ENCODE measurements around the gene ABCC6. TPM values are rescaled to one million over a fixed set of nuclear protein-coding genes. Genes with fewer than 3 reads are reported as not detected.
"Not testable (repeated sequence)": the region's sequence is repeated elsewhere in the genome, so short reads cannot be mapped to it uniquely, and the experiment has no call there.

Gene ABCC6
- total RNA-seq, 2 donors from 2014 or later: 0.41 to 1.5 TPM

DNA sequence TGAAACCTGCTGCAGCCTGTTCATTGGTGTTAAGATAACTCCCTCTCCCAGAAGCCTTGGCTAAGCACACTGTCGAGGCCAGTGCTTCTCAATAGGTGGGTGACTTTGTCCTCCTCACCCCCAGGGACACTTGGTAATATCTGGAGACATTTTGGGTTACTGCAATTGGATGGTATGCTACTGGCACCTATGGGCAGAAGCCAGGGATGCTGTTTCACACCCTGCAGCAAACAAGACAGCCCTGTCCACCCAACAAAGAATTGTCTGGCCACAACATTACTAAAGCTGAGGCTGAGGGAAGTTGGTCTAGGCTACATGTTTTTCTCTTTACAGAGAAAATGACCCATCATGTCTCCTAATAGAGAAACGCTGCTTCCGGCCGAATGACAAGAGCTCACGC is 4.9 kb downstream of the ABCC6 start:
- not testable (repeated sequence) for H3K36me3 ChIP-seq; H3K27me3 ChIP-seq (replicated peaks; ENCODE audit: insufficient read depth); H3K4me3 ChIP-seq; H3K9me3 ChIP-seq; H3K4me1 ChIP-seq (ENCODE audit: control insufficient read depth in 1 of 2, low read depth in 2 of 2); DNase-seq (ENCODE audit: low spot score); ATAC-seq (ENCODE audit: insufficient number of reproducible peaks, low FRiP score, low read depth); H3K27ac ChIP-seq

GRCh38 chr16:16213863-16214293 is 9.4 kb downstream of the ABCC6 start:
- H3K4me3 ChIP-seq; H3K27me3 ChIP-seq (replicated peaks; ENCODE audit: insufficient read depth); H3K9me3 ChIP-seq; H3K36me3 ChIP-seq; DNase-seq (ENCODE audit: low spot score); H3K4me1 ChIP-seq (ENCODE audit: control insufficient read depth in 1 of 2, low read depth in 2 of 2): not testable (repeated sequence)
- peak overlapping the region in 1 of 2 donors; percentile 35 for H3K27ac ChIP-seq
- ATAC-seq (ENCODE audit: insufficient number of reproducible peaks, low FRiP score, low read depth): peak; percentile 56

DNA sequence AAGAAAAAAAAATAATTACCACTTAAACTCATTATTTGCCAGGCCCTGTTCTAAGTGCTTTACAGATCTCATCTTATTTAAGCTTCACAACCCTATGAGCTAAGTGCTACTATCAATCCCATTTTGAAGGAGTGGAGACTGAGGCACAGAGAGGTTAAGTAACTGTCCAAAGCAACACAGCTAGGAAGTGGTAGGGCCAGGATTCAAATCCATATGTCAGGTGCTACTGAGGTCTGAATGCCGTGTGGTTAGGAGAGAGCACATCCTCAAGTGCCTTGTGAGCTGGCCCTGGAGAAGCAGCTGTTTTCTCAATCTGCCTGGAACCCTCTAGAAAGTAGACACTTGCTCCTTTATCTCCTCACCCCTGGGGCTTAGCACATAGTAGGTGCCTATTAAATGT is 11.9 kb downstream of the ABCC6 start:
- DNase-seq (ENCODE audit: low spot score); H3K27ac ChIP-seq; H3K4me3 ChIP-seq; ATAC-seq (ENCODE audit: insufficient number of reproducible peaks, low FRiP score, low read depth); H3K4me1 ChIP-seq (ENCODE audit: control insufficient read depth in 1 of 2, low read depth in 2 of 2); H3K9me3 ChIP-seq; H3K27me3 ChIP-seq (replicated peaks; ENCODE audit: insufficient read depth); H3K36me3 ChIP-seq: not testable (repeated sequence)

GRCh38 chr16:16208461-16208860 is 14.8 kb downstream of the ABCC6 start:
- not testable (repeated sequence) for H3K4me1 ChIP-seq (ENCODE audit: control insufficient read depth in 1 of 2, low read depth in 2 of 2); H3K27ac ChIP-seq; H3K9me3 ChIP-seq; H3K4me3 ChIP-seq; ATAC-seq (ENCODE audit: insufficient number of reproducible peaks, low FRiP score, low read depth); H3K27me3 ChIP-seq (replicated peaks; ENCODE audit: insufficient read depth); H3K36me3 ChIP-seq; DNase-seq (ENCODE audit: low spot score)

- not testable (repeated sequence) for DNase-seq (ENCODE audit: low spot score); ATAC-seq (ENCODE audit: insufficient number of reproducible peaks, low FRiP score, low read depth)
Measured at GRCh38 chr16:16207787-16208334, 15.4 kb downstream of the ABCC6 start.

DNA sequence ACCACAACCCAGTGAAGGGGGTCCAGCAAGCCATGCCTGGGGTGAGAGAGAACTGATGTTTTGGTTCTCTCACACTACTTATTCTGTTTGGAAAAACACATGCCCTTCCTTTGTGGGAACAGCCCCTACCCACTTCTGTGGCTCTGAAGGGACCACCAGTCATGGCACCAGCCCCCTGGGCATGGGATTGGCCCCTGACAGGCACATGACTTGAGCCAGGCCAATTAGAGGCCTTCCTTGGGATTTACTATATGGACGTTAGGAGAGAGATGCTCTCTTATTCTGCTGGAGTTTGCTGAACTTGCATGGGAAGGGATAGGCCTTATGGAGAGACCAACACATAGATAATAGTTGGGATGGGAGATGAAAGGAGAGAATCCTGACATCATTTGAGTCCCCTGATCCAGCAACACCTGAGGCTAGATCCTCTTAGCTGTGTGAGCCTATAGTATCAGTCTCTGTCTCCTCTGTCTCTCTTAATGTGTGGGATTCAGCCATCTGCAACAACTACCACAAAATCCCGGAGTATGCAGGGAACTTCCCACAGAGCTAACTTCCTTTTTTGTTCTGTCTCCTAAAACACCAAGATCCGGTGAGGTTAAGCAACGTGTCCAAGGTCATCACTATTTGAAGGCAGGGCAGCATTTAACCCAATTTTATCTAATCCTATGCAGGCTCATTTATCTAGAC is 16.1 kb downstream of the ABCC6 start:
- H3K9me3 ChIP-seq; H3K36me3 ChIP-seq; H3K4me1 ChIP-seq (ENCODE audit: control insufficient read depth in 1 of 2, low read depth in 2 of 2); H3K4me3 ChIP-seq; DNase-seq (ENCODE audit: low spot score); H3K27ac ChIP-seq; H3K27me3 ChIP-seq (replicated peaks; ENCODE audit: insufficient read depth); ATAC-seq (ENCODE audit: insufficient number of reproducible peaks, low FRiP score, low read depth): not testable (repeated sequence)

More at GRCh38 chr16:16207787-16208334, 15.4 kb downstream of the ABCC6 start:
- H3K9me3 ChIP-seq; H3K4me1 ChIP-seq (ENCODE audit: control insufficient read depth in 1 of 2, low read depth in 2 of 2); H3K36me3 ChIP-seq; H3K4me3 ChIP-seq; H3K27me3 ChIP-seq (replicated peaks; ENCODE audit: insufficient read depth); H3K27ac ChIP-seq: not testable (repeated sequence)

- H3K4me3 ChIP-seq; H3K27ac ChIP-seq; H3K4me1 ChIP-seq (ENCODE audit: control insufficient read depth in 1 of 2, low read depth in 2 of 2); DNase-seq (ENCODE audit: low spot score); H3K36me3 ChIP-seq; H3K9me3 ChIP-seq; H3K27me3 ChIP-seq (replicated peaks; ENCODE audit: insufficient read depth); ATAC-seq (ENCODE audit: insufficient number of reproducible peaks, low FRiP score, low read depth): not testable (repeated sequence)
Measured at GRCh38 chr16:16205864-16206263, 17.4 kb downstream of the ABCC6 start.

DNA sequence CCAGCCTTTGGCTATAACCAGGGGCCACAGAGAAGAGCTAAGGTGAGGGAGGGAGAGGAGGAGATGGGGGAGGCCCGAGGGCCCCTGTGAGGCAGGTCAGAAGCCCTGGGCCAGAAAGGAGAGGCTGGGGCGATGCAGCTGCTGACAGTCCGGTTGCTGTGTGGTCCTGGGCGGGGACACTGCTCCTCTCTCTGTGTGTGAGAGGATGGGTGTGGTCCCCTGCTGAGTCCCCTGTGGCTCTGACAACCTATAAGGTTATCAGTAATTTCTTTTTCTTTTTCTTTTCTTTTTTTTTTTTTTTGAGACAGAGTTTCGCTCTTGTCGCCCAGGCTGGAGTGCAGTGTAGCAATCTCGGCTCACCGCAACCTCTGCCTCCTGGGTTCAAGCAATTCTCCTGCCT is 18.7 kb downstream of the ABCC6 start:
- not testable (repeated sequence) for H3K27me3 ChIP-seq (replicated peaks; ENCODE audit: insufficient read depth); H3K27ac ChIP-seq; H3K9me3 ChIP-seq; H3K4me3 ChIP-seq; ATAC-seq (ENCODE audit: insufficient number of reproducible peaks, low FRiP score, low read depth); H3K36me3 ChIP-seq; H3K4me1 ChIP-seq (ENCODE audit: control insufficient read depth in 1 of 2, low read depth in 2 of 2); DNase-seq (ENCODE audit: low spot score)

GRCh38 chr16:16203494-16203893 is 19.8 kb downstream of the ABCC6 start:
- not testable (repeated sequence) for ATAC-seq (ENCODE audit: insufficient number of reproducible peaks, low FRiP score, low read depth); DNase-seq (ENCODE audit: low spot score)

DNA sequence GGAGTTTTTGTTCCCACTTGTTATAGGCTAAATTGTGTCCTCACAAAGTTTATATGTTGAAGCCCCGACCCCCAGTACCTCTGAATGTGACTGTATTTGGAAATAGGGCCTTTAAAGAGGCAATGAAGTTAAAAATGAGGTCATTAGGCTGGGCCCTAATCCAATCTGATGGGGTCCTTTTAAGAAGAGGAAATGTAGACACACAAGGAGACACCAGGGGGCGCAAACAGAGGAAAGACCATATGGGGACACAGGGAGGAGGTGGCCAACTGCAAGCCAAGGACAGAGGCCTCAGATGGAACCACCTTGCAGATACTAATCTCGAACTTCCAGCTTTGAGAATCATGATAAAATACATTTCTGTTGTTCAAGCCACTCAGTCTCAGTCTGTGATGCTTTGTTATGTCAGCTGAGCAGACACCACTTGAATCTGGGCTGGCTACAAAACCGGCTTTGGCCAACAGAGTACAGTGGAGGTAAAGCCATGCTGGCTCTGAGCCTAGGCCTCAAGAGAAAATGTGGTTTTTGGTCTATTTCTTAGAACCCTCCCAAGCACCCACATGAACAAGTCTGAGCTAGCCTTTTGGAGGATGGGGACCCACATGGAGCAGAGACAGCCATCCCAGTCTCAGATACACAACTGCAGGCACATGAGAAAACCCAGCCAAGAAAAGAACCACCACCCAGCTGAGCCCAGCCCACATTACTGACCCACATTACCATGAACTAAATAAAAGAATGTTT is 20.7 kb downstream of the ABCC6 start:
- not testable (repeated sequence) for H3K36me3 ChIP-seq; DNase-seq (ENCODE audit: low spot score); H3K27me3 ChIP-seq (replicated peaks; ENCODE audit: insufficient read depth); H3K9me3 ChIP-seq; H3K4me1 ChIP-seq (ENCODE audit: control insufficient read depth in 1 of 2, low read depth in 2 of 2); H3K27ac ChIP-seq; H3K4me3 ChIP-seq; ATAC-seq (ENCODE audit: insufficient number of reproducible peaks, low FRiP score, low read depth)

More at GRCh38 chr16:16203494-16203893, 19.8 kb downstream of the ABCC6 start:
- H3K27me3 ChIP-seq (replicated peaks; ENCODE audit: insufficient read depth); H3K4me3 ChIP-seq; H3K36me3 ChIP-seq; H3K9me3 ChIP-seq; H3K4me1 ChIP-seq (ENCODE audit: control insufficient read depth in 1 of 2, low read depth in 2 of 2); H3K27ac ChIP-seq: not testable (repeated sequence)

DNA sequence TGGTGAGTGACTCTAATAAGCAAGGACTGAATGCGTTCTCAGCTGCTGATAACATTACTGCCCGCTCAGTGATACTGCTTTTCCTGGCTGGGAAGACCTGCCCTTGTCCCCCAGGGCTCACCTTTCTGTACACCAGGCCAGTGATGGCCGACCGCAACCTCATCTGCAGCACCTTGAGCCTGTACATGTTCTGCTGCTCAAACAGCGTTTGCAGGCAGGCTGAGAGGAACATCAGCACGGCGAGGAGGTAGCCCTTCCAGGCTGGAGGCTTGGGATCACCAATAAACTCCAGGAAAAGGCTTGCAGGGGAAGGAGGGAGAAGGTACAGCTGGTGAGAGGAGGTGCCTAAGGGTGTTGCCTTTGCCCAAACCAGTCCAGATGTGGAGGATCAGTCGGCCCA is 21.4 kb downstream of the ABCC6 start:
- not testable (repeated sequence) for H3K36me3 ChIP-seq; H3K4me1 ChIP-seq (ENCODE audit: control insufficient read depth in 1 of 2, low read depth in 2 of 2); H3K9me3 ChIP-seq; ATAC-seq (ENCODE audit: insufficient number of reproducible peaks, low FRiP score, low read depth); H3K27me3 ChIP-seq (replicated peaks; ENCODE audit: insufficient read depth); DNase-seq (ENCODE audit: low spot score); H3K27ac ChIP-seq; H3K4me3 ChIP-seq

GRCh38 chr16:16200391-16200790 is 22.9 kb downstream of the ABCC6 start:
- not testable (repeated sequence) for H3K36me3 ChIP-seq; ATAC-seq (ENCODE audit: insufficient number of reproducible peaks, low FRiP score, low read depth); DNase-seq (ENCODE audit: low spot score)

More at GRCh38 chr16:16200391-16200790, 22.9 kb downstream of the ABCC6 start:
- not testable (repeated sequence) for H3K9me3 ChIP-seq; H3K4me1 ChIP-seq (ENCODE audit: control insufficient read depth in 1 of 2, low read depth in 2 of 2); H3K27me3 ChIP-seq (replicated peaks; ENCODE audit: insufficient read depth); H3K4me3 ChIP-seq; H3K27ac ChIP-seq
